Left forelimb (tissue), 1 donor: Measurements from ENCODE around the gene FOXN3.

Source experiments
- DNase-seq: peaks from one replicate; pipeline ENCODE4 v3.0.0-alpha.2; 2018; ENCODE audit warnings: low spot score

FOXN3 gene

DNA sequence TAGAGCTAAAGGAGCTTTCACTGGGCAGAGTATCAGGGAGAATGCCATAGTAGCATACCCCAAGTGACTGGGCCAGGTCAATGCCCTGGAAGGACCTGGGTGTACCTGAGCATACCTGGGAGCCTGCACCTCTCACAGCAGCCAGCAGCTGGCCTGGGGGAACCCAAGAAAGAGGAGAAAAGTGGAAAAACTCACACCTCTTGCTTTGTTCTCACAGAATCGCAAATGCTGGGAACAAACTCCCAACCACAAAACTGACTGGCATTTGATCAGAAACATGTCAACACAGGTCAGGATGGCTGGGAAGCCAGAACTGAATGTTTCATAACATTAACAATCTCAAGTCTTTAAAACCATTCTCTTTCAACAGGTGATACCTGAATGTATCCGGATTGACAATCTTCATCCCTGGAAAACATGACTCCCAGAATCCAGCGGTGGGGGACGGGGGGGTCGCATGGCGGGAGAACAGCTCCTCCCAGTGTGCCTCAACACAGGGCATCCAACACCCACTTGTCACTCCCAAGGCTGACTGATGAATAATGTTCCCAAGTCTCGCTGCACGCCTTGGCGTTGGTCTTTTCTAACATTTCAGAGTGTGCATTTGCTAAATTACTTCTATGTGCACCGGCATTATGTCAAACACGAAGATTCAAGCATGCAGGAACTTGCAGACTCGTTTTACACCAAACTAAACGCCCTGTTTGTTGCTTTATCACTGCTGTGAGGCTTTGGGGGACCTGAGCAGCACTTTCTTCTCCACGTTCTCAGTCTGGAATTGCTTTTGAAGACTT is 7.9 kb downstream of the FOXN3 start:
- no peak for DNase-seq

GRCh38 chr14:89407856-89408255 is 9.2 kb downstream of the FOXN3 start:
- no peak for DNase-seq

- DNase-seq: no peak
These were observed 10.1 kb downstream of the FOXN3 start for GRCh38 chr14:89406941-89407340.

GRCh38 chr14:89406361-89406760 is 10.7 kb downstream of the FOXN3 start:
- DNase-seq: no peak

DNA sequence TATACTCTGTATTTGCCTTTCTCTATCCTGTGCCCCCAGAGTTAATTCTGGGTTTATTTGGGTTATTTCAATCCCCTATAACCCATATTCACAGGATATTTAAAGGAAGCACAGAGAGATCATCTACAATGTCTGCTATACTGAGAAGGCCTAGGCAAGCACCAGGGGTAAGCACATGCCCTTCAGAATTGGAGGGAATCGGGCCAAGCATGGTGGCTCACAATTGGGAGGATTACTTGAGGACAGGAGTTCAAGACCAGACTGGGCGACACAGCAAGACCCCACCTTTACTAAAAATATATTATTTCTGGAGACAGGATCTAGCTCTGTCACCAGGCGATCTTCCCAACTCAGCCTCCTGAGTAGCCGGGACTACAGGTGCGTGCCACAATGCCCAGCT is 11.3 kb downstream of the FOXN3 start:
- no peak for DNase-seq

DNA sequence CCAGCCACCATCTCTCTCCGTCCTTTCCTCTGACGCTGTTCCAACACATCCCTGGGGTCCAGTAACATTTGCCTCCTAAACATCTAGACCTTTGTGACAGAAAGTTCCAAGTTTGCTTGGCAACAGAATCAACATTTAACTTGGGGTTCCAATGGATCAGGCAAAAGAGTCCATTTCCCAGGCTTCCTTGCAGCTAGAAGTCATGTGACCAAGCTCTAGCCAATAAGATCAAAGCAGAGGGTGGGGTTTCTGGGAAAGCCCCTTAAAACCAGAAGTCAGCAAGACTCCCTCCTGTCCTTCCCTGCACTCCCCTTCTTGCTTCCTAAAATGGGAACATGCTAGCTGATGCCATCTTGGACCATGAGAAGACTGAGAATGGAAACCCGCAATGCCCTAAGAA is 14.7 kb downstream of the FOXN3 start:
- DNase-seq: no peak

DNA sequence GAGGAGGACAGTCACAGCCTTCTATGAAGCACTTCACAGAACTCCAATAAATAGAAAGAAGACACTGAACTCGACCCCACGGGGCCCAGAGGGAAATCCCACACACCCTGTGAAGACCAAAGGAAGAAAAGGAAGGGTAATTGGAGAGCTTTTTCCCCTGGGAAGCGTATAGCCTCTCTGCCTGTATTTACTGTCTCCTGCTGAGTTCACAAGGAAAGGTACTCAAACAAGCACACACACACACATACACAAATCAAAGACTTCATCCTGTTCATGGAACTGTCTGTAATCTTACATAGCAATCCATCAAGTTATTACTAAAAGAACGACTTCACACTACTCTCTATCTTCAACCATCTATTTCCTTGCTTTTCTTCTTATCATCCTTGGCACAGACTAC is 15.3 kb downstream of the FOXN3 start:
- DNase-seq: no peak

GRCh38 chr14:89401241-89401640 is 15.8 kb downstream of the FOXN3 start:
- DNase-seq: no peak

- no peak for DNase-seq
These were observed 16.5 kb downstream of the FOXN3 start for GRCh38 chr14:89400529-89400928.

GRCh38 chr14:89399594-89400068 is 17.4 kb downstream of the FOXN3 start:
- peak; percentile 74 for DNase-seq

DNA sequence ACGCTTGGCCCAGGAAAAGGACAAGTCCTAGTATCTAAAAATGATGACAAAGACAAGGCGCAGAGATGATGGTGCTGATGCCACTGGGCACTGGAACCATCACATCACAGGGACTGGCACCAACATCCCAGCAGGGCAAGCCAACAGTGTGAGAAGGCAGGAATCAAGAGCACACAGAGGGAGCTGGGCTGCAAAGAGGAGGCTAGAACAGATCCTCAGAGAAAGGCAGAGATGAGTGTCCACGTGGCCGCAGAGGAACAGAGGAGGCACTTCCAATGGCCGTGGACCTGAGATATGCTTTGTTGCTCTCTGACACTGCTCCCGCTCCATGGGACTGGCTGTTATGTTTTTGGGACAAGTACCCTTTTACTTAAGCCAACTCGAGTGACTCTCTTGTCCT is 17.9 kb downstream of the FOXN3 start:
- DNase-seq: no peak

DNA sequence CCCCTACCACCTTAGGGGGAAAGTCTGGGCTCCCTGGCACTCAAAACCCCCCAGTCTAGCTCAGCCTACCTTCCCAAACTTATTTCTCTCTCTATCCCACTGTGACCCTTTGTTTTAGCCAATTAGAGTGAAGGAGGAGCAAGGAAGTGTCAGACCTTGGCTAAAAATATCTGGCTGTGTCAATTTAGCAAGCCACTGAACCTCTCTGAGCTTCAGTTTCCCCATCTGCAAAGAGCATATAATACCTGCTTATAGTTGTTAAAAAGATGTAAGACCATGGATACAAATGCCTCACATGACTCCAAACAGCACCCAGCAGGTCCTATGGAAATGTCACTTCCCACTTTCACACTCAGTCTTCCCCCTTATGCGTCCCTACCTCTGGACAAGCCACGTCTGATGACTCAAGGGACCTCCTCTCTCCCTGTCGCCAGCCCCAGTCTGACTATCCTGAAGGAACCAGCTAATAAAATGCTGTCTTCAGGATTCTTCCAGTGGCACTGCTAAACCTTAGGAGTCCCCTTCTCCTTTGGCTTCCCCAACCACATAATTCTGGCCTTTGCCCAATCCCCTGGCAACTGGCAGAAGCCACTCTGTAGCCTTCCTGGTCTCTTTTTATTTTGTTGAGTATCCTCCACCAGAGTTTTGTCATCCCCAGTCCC is 19.3 kb downstream of the FOXN3 start:
- DNase-seq: no peak

DNA sequence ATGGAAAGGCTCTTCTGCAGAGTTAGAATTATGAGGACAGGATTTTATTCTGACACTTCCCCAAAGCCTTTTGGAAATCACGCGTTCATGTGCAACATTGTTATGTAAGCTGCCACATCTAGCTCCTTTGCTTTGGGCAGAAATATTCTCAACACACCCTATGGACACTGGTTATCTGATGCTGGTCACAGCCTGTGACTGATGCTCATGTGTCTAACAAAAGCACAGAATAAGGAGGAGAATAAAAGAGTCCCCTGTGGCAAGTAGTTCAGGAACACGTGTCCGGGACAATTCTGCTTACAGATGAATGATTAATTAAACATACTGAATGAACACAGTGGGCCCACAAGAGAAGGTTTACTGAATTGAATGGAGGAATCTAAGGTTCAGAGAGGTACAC is 22.1 kb downstream of the FOXN3 start:
- DNase-seq: no peak

GRCh38 chr14:89393222-89393745 is 23.7 kb downstream of the FOXN3 start:
- DNase-seq: no peak

DNA sequence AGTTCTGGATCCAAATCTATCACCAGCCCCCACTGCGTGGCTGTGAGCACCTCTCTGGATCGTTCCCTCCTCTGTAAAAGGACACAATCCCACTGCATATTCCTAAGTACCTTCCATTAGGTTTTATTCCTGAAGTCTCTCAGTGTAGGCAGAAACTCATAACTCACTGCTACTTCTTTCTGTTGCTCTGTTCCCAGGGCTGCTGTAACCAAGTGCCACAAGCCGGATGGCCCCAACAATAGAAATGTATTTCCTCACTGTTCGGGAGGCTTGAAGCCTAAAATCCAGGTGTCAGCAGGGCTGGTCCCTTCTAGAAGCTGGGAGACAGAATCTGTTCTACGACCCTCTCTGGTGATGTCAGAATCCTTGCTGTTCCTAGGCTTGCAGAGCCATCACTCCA is 24.9 kb downstream of the FOXN3 start:
- DNase-seq: no peak

- DNase-seq: no peak
These were observed 25.5 kb downstream of the FOXN3 start for GRCh38 chr14:89391556-89391955.

GRCh38 chr14:89391123-89391522 is 25.9 kb downstream of the FOXN3 start:
- no peak for DNase-seq

GRCh38 chr14:89388853-89389252 is 28.2 kb downstream of the FOXN3 start:
- no peak for DNase-seq

- no peak for DNase-seq
These were observed 28.9 kb downstream of the FOXN3 start for GRCh38 chr14:89387922-89388685.

GRCh38 chr14:89386212-89386886 is 30.7 kb downstream of the FOXN3 start:
- no peak for DNase-seq

GRCh38 chr14:89384636-89385035 is 32.4 kb downstream of the FOXN3 start:
- no peak for DNase-seq

GRCh38 chr14:89384023-89384422 is 33.0 kb downstream of the FOXN3 start:
- DNase-seq: no peak
